ENCODE results near the gene FANCI. TPM values are rescaled to one million over a fixed set of nuclear protein-coding genes. Genes with fewer than 3 reads are reported as not detected.
A peak's percentile ranks its signal among the peaks of the same experiment; 100 is the strongest.

FANCI gene
- total and polyA plus RNA-seq, 2 donors, result 4.3 to 31.5 TPM

GRCh38 chr15:89334510-89335297 lies 90.9 kb downstream of the FANCI start, which contains the start of gene POLG:
POLG (minus strand) TSS chr15:89334824; CDS start chr15:89333754, 1,070 bp downstream.
- peaks cover 3% of the 10 kb centered on the region for H3K4me1 ChIP-seq (ENCODE audit: insufficient read depth)
- DNase-seq (ENCODE audit: extremely low spot score), result peak; percentile 99
- peaks cover 2% of the 10 kb centered on the region for H3K36me3 ChIP-seq (ENCODE audit: insufficient read depth)
- WGBS, result under 1% methylated on average over 84 of the region's 85 CpGs
- H3K27ac ChIP-seq (ENCODE audit: low read depth), result peak within 1 kb of the TSS; percentile 93
- H3K4me3 ChIP-seq (ENCODE audit: low read depth, low read length), result peak within 1 kb of the TSS; percentile 78

DNA sequence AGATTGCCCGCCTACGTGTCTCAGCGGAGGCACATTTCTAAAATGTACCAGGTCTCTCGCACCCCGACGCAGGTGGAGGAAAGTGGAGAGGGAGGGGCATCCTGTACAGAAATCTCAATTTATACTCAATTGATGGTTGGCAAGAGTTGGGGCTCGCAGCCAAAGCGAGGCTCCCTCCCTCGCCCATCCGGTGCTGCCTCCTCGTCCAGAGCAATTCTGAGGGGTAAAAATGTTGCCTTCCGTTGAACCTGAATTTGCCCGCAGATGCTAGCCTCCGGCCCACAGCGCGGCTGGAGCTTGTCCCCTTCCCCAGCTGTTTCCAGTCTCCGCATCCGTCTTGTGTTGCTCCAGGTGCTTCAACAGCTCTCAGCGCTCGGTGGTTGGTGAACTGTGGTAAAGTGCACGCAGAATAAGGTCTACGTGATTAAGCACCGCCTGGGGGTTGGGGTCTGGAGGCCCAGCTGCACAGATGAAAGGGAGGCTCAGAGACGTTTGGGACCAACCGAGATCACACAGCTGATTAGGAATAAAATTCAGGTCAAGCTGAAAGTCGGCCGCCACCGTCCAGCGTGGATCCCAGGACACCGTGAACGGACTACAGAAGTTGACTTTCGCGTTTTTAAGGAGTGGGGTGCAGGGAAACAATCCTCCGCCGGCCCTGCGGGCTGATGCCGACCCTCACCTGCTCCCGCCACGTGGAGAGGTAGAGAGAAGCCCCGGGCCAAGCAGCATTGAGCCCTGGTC lies 91.7 kb downstream of the FANCI start:
- no peak overlapping the region for H3K27ac ChIP-seq (ENCODE audit: low read depth)
- H3K36me3 ChIP-seq (ENCODE audit: insufficient read depth), result peaks cover 2% of the 10 kb centered on the region
- peak overlapping the region; percentile 13 for H3K4me3 ChIP-seq (ENCODE audit: low read depth, low read length)
- H3K4me1 ChIP-seq (ENCODE audit: insufficient read depth), result peaks cover 3% of the 10 kb centered on the region
- DNase-seq (ENCODE audit: extremely low spot score), result no peak
- 6% methylated on average over 40 of the region's 40 CpGs for WGBS

GRCh38 chr15:89338036-89338435 lies 94.3 kb downstream of the FANCI start:
- no peak for DNase-seq (ENCODE audit: extremely low spot score)
- H3K36me3 ChIP-seq (ENCODE audit: insufficient read depth), result no peaks in the 10 kb centered on the region
- WGBS, result 75% methylated on average over 6 of the region's 6 CpGs
- H3K27ac ChIP-seq (ENCODE audit: low read depth), result no peak overlapping the region
- H3K4me1 ChIP-seq (ENCODE audit: insufficient read depth), result no peaks in the 10 kb centered on the region
- no peak overlapping the region for H3K4me3 ChIP-seq (ENCODE audit: low read depth, low read length)

- DNase-seq (ENCODE audit: extremely low spot score), result no peak
Observed at GRCh38 chr15:89340573-89340972, 96.8 kb downstream of the FANCI start.

DNA sequence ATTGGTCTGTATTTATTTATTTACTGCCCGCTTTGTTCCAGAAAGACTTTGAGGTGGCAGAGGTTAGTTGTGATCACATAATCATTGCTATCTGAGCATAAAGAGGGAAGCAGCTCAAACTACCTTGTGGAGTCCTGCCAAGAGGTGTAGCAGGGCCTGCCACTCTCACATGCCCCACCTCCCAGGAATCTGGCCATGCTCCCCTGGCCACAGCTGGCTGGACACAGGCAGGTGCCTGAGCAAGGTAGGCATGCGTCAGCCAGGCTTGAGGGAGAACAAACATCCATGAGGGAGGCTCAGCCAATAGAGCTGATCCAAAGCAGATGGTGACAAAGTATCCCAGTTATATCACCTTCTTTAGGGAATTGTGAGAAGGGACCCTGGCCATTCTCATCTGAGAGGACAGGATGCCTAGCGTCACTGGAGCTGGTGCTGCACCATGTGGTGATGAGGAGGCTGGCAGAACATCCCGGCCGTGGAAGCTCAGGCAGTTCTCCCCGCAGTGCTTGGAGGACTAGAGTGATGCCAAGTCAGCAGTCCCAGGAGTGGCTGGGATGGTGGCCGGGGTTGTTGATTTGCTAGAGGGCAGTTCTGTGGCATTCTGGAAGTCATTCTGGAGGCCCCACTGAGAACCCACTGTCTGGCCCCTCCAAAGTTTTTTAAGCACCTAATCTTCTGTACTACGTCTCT lies 97.7 kb downstream of the FANCI start:
- Histone ChIP-seq H3K4me3 (ENCODE audit: low read depth, low read length) (no peak overlapping the region), H3K4me1 (ENCODE audit: insufficient read depth) (no peaks in the 10 kb centered on the region), H3K36me3 (ENCODE audit: insufficient read depth) (no peaks in the 10 kb centered on the region), H3K27ac (ENCODE audit: low read depth) (no peak overlapping the region)
- WGBS, result 79% methylated on average over 8 of the region's 8 CpGs
- no peak for DNase-seq (ENCODE audit: extremely low spot score)

More at GRCh38 chr15:89340573-89340972, 96.8 kb downstream of the FANCI start:
- no peaks in the 10 kb centered on the region for H3K36me3 ChIP-seq (ENCODE audit: insufficient read depth)
- no peak overlapping the region for H3K27ac ChIP-seq (ENCODE audit: low read depth)
- 62% methylated on average over 7 of the region's 7 CpGs for WGBS
- H3K4me3 ChIP-seq (ENCODE audit: low read depth, low read length), result no peak overlapping the region
- no peaks in the 10 kb centered on the region for H3K4me1 ChIP-seq (ENCODE audit: insufficient read depth)

- no peak overlapping the region for H3K4me3 ChIP-seq (ENCODE audit: low read depth, low read length)
- H3K4me1 ChIP-seq (ENCODE audit: insufficient read depth), result no peaks in the 10 kb centered on the region
- no peaks in the 10 kb centered on the region for H3K36me3 ChIP-seq (ENCODE audit: insufficient read depth)
- DNase-seq (ENCODE audit: extremely low spot score), result no peak
- no peak overlapping the region for H3K27ac ChIP-seq (ENCODE audit: low read depth)
- 88% methylated on average over 3 of the region's 3 CpGs for WGBS
Observed at GRCh38 chr15:89342840-89343239, 99.1 kb downstream of the FANCI start.

- 85% methylated on average over 4 of the region's 4 CpGs for WGBS
Observed at GRCh38 chr15:89345248-89345647, 101.5 kb downstream of the FANCI start.

DNA sequence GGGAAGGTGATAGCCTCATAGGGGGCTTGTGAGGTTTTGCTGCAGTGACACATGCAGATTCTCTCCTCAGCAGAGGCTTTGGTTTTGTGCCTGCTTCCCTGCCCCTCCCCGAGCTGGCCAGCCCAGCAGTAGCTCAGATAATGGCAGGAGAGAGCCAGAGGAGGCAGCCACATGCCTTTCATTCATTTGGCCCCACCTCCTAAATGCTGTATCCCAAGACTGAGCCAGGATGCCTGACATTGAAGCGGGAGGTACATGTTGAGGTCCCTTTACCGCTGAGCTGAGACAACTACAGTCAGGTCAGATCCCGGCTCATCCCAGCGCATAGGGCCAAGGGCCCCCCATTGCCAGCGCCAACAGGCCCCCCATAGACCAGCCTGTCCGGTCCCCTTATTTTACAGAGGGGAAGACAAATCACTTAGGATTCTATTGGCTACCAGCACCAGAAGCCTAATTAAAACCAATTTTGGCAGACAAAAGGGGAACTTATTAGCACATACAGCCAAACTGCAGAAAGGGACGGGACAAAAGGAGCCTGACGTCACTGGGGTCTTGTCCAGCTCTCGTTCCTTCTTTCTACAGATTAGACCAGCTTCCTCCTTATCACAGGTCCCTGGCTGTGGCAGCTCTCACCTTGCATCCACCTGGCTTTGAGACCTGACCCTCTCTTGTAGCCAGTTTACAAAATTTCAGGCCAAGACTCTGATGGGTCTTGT lies 102.9 kb downstream of the FANCI start:
- H3K4me1 ChIP-seq (ENCODE audit: insufficient read depth), result no peaks in the 10 kb centered on the region
- H3K4me3 ChIP-seq (ENCODE audit: low read depth, low read length), result no peak overlapping the region
- no peak for DNase-seq (ENCODE audit: extremely low spot score)
- no peak overlapping the region for H3K27ac ChIP-seq (ENCODE audit: low read depth)
- WGBS, result 40% methylated on average over 10 of the region's 10 CpGs
- no peaks in the 10 kb centered on the region for H3K36me3 ChIP-seq (ENCODE audit: insufficient read depth)

More at GRCh38 chr15:89345248-89345647, 101.5 kb downstream of the FANCI start:
- H3K4me1 ChIP-seq (ENCODE audit: insufficient read depth), result no peaks in the 10 kb centered on the region
- H3K4me3 ChIP-seq (ENCODE audit: low read depth, low read length), result no peak overlapping the region
- DNase-seq (ENCODE audit: extremely low spot score), result no peak
- no peaks in the 10 kb centered on the region for H3K36me3 ChIP-seq (ENCODE audit: insufficient read depth)
- no peak overlapping the region for H3K27ac ChIP-seq (ENCODE audit: low read depth)

- no peak for DNase-seq (ENCODE audit: extremely low spot score)
- Histone ChIP-seq H3K4me3 (ENCODE audit: low read depth, low read length) (no peak overlapping the region), H3K27ac (ENCODE audit: low read depth) (no peak overlapping the region), H3K36me3 (ENCODE audit: insufficient read depth) (no peaks in the 10 kb centered on the region), H3K4me1 (ENCODE audit: insufficient read depth) (no peaks in the 10 kb centered on the region)
- 71% methylated on average over 5 of the region's 5 CpGs for whole genome bisulfite sequencing
Observed at GRCh38 chr15:89349206-89349558, 105.4 kb downstream of the FANCI start.

DNA sequence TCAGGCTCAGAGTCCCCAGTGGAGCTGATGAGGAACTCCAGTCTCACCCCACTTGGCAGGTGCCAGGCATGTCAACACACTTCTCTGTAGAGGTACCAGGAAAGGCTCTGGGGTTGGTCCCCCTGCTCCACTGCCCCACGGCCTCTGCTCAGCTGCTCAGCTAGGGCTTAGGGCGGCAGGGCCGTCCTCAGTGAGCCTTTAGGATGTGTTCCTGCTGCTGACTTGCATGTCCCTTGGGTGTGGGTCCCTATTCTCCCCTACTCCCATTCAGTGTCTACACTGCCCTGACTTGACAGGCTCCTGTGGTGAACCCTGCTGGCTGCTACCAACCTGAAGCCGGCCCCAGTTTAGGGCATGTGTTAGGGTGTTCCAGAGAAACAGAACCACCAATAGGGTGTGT lies 108.7 kb downstream of the FANCI start:
- 65% methylated on average over 4 of the region's 4 CpGs for WGBS
- DNase-seq (ENCODE audit: extremely low spot score), result no peak

DNA sequence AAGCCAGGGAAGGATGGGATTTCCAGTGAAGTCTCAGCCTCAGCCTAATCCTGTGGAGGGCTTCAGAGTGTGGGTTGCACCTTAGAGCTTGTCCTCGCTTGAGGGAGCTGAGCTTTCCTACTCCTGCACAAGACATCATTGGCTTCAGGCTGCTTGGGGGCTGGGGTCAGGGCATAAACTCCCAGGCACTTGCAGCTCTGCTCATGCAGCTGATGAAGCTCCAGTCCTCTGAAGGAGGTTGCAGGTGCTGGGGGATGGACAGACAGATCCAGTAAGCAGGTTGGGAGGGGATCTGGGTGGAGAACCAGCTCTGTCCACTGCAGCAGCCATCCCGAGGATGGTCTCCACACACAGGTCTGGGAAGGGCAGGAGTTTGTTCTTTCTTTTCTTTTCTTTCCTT lies 110.2 kb downstream of the FANCI start:
- WGBS, result 80% methylated on average over 2 of the region's 2 CpGs
- H3K27ac ChIP-seq (ENCODE audit: low read depth), result no peak overlapping the region
- H3K36me3 ChIP-seq (ENCODE audit: insufficient read depth), result no peaks in the 10 kb centered on the region
- no peaks in the 10 kb centered on the region for H3K4me1 ChIP-seq (ENCODE audit: insufficient read depth)
- no peak overlapping the region for H3K4me3 ChIP-seq (ENCODE audit: low read depth, low read length)
- no peak for DNase-seq (ENCODE audit: extremely low spot score)

More for the DNA sequence above, 108.7 kb downstream of the FANCI start:
- no peaks in the 10 kb centered on the region for H3K36me3 ChIP-seq (ENCODE audit: insufficient read depth)
- H3K4me3 ChIP-seq (ENCODE audit: low read depth, low read length), result no peak overlapping the region
- no peaks in the 10 kb centered on the region for H3K4me1 ChIP-seq (ENCODE audit: insufficient read depth)
- H3K27ac ChIP-seq (ENCODE audit: low read depth), result no peak overlapping the region

DNA sequence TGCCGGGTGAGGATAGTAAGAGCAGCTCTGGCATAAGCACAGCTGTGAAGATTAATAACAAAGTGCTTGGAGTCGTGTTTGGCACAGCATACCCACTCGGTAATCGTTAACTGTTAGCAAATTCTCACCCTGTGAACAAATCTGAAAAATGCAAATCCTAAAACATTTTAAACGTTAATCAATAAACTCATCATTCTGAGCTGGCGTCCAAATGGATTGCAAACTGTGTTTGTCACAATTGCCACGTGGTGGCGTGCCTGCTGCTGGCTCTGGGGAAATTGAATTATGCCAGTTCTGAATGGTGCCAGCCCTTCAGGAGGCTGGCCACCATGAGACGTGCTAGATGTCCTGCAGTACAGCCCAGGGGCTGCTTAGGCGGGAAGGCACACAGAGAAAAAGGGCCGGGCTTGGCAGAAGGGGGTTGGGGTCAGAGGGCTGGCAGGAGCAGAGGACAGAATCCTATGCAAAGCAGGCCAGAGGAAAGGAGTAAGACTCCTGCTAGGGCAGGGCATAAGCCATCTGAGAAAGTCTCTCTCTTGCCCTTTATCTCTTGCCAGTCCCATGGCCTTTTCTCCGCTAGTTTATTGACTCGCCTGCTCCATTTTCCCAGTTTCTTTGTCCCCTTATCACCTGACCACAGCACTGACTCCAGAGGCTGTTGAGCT lies 113.0 kb downstream of the FANCI start:
- 35% methylated on average over 13 of the region's 13 CpGs for WGBS
- Histone ChIP-seq H3K4me1 (ENCODE audit: insufficient read depth) (no peaks in the 10 kb centered on the region), H3K4me3 (ENCODE audit: low read depth, low read length) (no peak overlapping the region), H3K27ac (ENCODE audit: low read depth) (no peak overlapping the region), H3K36me3 (ENCODE audit: insufficient read depth) (no peaks in the 10 kb centered on the region)
- no peak for DNase-seq (ENCODE audit: extremely low spot score)

- whole genome bisulfite sequencing, result 8% methylated on average over 16 of the region's 16 CpGs
- Histone ChIP-seq H3K4me1 (ENCODE audit: insufficient read depth) (no peaks in the 10 kb centered on the region), H3K27ac (ENCODE audit: low read depth) (no peak overlapping the region), H3K36me3 (ENCODE audit: insufficient read depth) (no peaks in the 10 kb centered on the region), H3K4me3 (ENCODE audit: low read depth, low read length) (no peak overlapping the region)
- DNase-seq (ENCODE audit: extremely low spot score), result no peak
Observed at GRCh38 chr15:89358435-89358754, 114.6 kb downstream of the FANCI start.
